GM23338 (cell line): Measurements from ENCODE around the gene LGALS7. TPM values are rescaled to one million over a fixed set of nuclear protein-coding genes. Genes with fewer than 3 reads are reported as not detected.

Experiments used
- ATAC-seq: fragments of 200-7000 bp; cut with Tn5 transposase; 3 replicates; pipeline ENCODE4 v1.9.1; 2020
- DNase-seq: peaks from one replicate; pipeline ENCODE4 v3.0.0-alpha.2; 2015; ENCODE audit warnings: low spot score
- H2AFZ ChIP-seq: fragments of 200-600 bp; sonication (generic); 2 replicates; pipeline ENCODE4 v1.8.0; 2016; ENCODE audit warnings: antibody characterized with exemption, mild to moderate bottlenecking, moderate library complexity
- H3F3A ChIP-seq: fragments of 200-600 bp; sonication (generic); replicated peaks from 2 replicates; pipeline ENCODE4 v1.8.0; 2017; ENCODE audit warnings: antibody characterized with exemption, mixed run types, low read depth
- H3K27ac ChIP-seq: fragments of 200-600 bp; sonication (generic); 2 replicates; pipeline ENCODE4 v1.6.1; 2016; ENCODE audit warnings: low read depth
- H3K27me3 ChIP-seq: fragments of 200-600 bp; sonication (generic); 2 replicates; pipeline ENCODE4 v1.8.0; 2016; ENCODE audit warnings: mild to moderate bottlenecking, mixed run types, moderate library complexity; ENCODE audit not compliant: insufficient read depth
- H3K36me3 ChIP-seq: fragments of 200-600 bp; sonication (generic); 2 replicates; pipeline ENCODE4 v1.8.0; 2016; ENCODE audit warnings: mild to moderate bottlenecking; ENCODE audit not compliant: insufficient read depth
- H3K4me1 ChIP-seq: fragments of 200-600 bp; sonication (generic); 2 replicates; pipeline ENCODE4 v1.8.0; 2016; ENCODE audit warnings: mild to moderate bottlenecking, moderate library complexity; ENCODE audit not compliant: insufficient read depth
- H3K4me2 ChIP-seq: fragments of 200-600 bp; sonication (generic); 2 replicates; pipeline ENCODE4 v1.7.1; 2017; ENCODE audit warnings: mixed run types
- H3K4me3 ChIP-seq: fragments of 200-600 bp; sonication (generic); 2 replicates; pipeline ENCODE4 v1.6.1; 2016; ENCODE audit warnings: mixed run types
- H3K79me2 ChIP-seq: fragments of 200-600 bp; sonication (generic); replicated peaks from 2 replicates; pipeline ENCODE4 v1.8.0; 2017; ENCODE audit warnings: mild to moderate bottlenecking; ENCODE audit not compliant: insufficient read depth
- H3K9me2 ChIP-seq: fragments of 200-600 bp; sonication (generic); 2 replicates; pipeline ENCODE4 v1.8.0; 2017; ENCODE audit not compliant: insufficient read depth
- H4K20me1 ChIP-seq: fragments of 200-600 bp; sonication (generic); replicated peaks from 2 replicates; pipeline ENCODE4 v1.8.0; 2017; ENCODE audit warnings: mild to moderate bottlenecking; ENCODE audit not compliant: insufficient read depth
- H3K27ac Mint-ChIP-seq: 2 replicates; pipeline ENCODE4 v1.8.0; 2020; ENCODE audit warnings: inconsistent platforms, mild to moderate bottlenecking, moderate library complexity, mixed read lengths
- H3K27me3 Mint-ChIP-seq: 3 replicates; pipeline ENCODE4 v1.8.0; 2022; ENCODE audit warnings: low read depth, mild to moderate bottlenecking, moderate library complexity, mixed read lengths, inconsistent platforms; ENCODE audit not compliant: insufficient read depth, poor library complexity
- H3K36me3 Mint-ChIP-seq: 3 replicates; pipeline ENCODE4 v1.8.0; 2021; ENCODE audit warnings: low read depth, mild to moderate bottlenecking, inconsistent platforms, moderate library complexity, mixed read lengths
- H3K4me1 Mint-ChIP-seq: 3 replicates; pipeline ENCODE4 v1.8.0; 2020; ENCODE audit warnings: mild to moderate bottlenecking, inconsistent platforms, mixed read lengths
- H3K4me3 Mint-ChIP-seq: 3 replicates; pipeline ENCODE4 v1.8.0; 2021; ENCODE audit warnings: moderate library complexity, mild to moderate bottlenecking, inconsistent platforms, mixed read lengths
- H3K9me3 Mint-ChIP-seq: 3 replicates; pipeline ENCODE4 v1.8.0; 2020; ENCODE audit warnings: moderate library complexity, mild to moderate bottlenecking, inconsistent platforms, mixed read lengths
- CREB1 ChIP-seq: fragments of 250-450 bp; sonication (Bioruptor Pico); IDR thresholded peaks from 2 replicates; pipeline ENCODE4 v1.5.0; 2020; ENCODE audit warnings: low read depth, mild to moderate bottlenecking, moderate library complexity
- EZH2 ChIP-seq: fragments of 200-600 bp; sonication (generic); IDR thresholded peaks from one replicate; pipeline ENCODE4 v1.8.0; 2017; ENCODE audit warnings: antibody characterized with exemption, mild to moderate bottlenecking, low read depth; ENCODE audit not compliant: unreplicated experiment
- EZH2phosphoT487 ChIP-seq: fragments of 200-600 bp; sonication (generic); IDR thresholded peaks from one replicate; pipeline ENCODE4 v1.8.1; 2018; ENCODE audit warnings: antibody characterized with exemption; ENCODE audit not compliant: unreplicated experiment
- NANOG ChIP-seq: IDR thresholded peaks from 2 replicates; pipeline ENCODE4 v1.6.1; 2016; ENCODE audit warnings: antibody characterized with exemption, borderline replicate concordance
- POLR2AphosphoS5 ChIP-seq: IDR thresholded peaks from 2 replicates; pipeline ENCODE4 v1.6.1; 2016; ENCODE audit warnings: antibody characterized with exemption, low read depth
- STAT1 ChIP-seq: IDR thresholded peaks from one replicate; pipeline ENCODE4 v1.6.1; 2016; ENCODE audit warnings: antibody characterized with exemption; ENCODE audit not compliant: unreplicated experiment
- ZNF114 ChIP-seq: fragments of 250-450 bp; sonication (Bioruptor Pico); IDR thresholded peaks from 2 replicates; pipeline ENCODE4 v1.5.0; 2020; ENCODE audit warnings: mild to moderate bottlenecking, moderate library complexity
- ZNF331 ChIP-seq: fragments of 250-450 bp; sonication (Bioruptor Pico); IDR thresholded peaks from 2 replicates; pipeline ENCODE4 v1.5.0; 2020; ENCODE audit warnings: low read depth, mild to moderate bottlenecking, moderate library complexity
- polyA plus RNA-seq: library from polyadenylated mRNA; unstranded; fragments of >200 nt; fragmentation: Nextera tagmentation; extraction: Ambion mirVana; gene quantifications from 2 replicates; pipeline ENCODE4 v1.2.1, GENCODE V29; 2016
- total RNA-seq: library from RNA; depleted of rRNA; stranded (reverse); fragments of >200 nt; shearing (Covaris generic); gene quantifications from 2 replicates; pipeline ENCODE4 v1.2.3, GENCODE V29; 2014
- TF ChIP-seq, protein P1 (sequence below), 2 experiments: fragments of 200-600 bp in 1 of 2; sonication (generic) in 1 of 2; conservative IDR thresholded peaks; 2 replicates each; pipeline versions ENCODE4 v1.5.1 to v1.6.1; 2016 to 2017; ENCODE audit warnings: antibody characterized with exemption in 2 of 2, low read depth in 2 of 2, mild to moderate bottlenecking in 2 of 2, moderate library complexity in 1 of 2
- TF ChIP-seq, protein P2 (sequence below): IDR thresholded peaks from one replicate; pipeline ENCODE4 v1.6.1; 2018; ENCODE audit warnings: antibody characterized with exemption; ENCODE audit not compliant: unreplicated experiment

LGALS7 gene
- total and polyA plus RNA-seq, 2 experiments from 2014 or later: 1.6 TPM; not detected in 1

DNA sequence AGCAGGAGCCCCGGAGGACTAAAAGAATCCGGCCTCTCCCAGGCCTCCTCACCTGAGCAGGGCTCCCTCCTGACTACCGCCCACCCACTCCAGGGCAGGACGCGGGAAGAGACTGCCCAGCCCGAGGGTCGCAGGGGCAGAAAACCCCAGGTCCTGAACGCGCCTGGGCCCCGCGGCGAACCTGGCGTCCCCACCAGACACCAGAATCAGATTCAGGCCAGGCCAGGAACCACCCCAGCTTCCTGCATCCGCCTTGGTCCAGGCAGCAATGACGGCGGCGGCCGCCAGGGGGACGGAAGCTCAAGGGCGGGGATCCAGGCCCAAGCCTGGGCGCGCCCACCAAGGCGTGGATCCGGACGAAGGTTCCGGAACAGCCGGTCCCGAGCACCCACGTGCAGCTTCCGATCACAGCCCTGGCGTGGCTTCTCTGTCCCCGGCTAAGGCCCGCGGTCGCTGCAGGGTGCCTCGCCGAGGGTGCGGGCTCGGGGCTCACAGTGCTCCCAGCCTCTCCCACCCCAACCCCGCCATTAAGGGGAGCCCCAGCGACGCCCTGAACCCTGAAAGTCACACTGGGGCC is 3.6 kb downstream of the LGALS7 start:
- Histone ChIP-seq H3K4me3 (peak overlapping the region; percentile 49), H3K27me3 (0 out of 2 replicates have a peak, but pooled peaks cover 4% of the 10 kb centered on the region), H4K20me1 (no peaks in the 10 kb centered on the region), H3K4me1 (no peaks in the 10 kb centered on the region), H3K36me3 (no peaks in the 10 kb centered on the region), H3K79me2 (no peaks in the 10 kb centered on the region), H3F3A (peaks cover 4% of the 10 kb centered on the region; the same call in 1 of the 2 replicates), H3K4me2 (peak overlapping the region; percentile 54), H3K27ac (no peak overlapping the region), H2AFZ (peak overlapping the region; percentile 90; the same call in 1 of the 2 replicates), H3K9me2 (no peaks in the 10 kb centered on the region)
- Mint-ChIP-seq H3K27me3 (no peaks in the 10 kb centered on the region), H3K36me3 (no peaks in the 10 kb centered on the region; the same call in 2 of the 3 replicates), H3K4me3 (peak overlapping the region; percentile 39), H3K4me1 (peaks cover 4% of the 10 kb centered on the region; the same call in 2 of the 3 replicates), H3K27ac (no peak overlapping the region), H3K9me3 (no peaks in the 10 kb centered on the region; the same call in 2 of the 3 replicates)
- TF ChIP-seq STAT1 (no peak), POLR2AphosphoS5 (peak; percentile 53; the same call in 1 of the 2 replicates), EZH2phosphoT487 (no peak), NANOG (no peak), CREB1 (CRISPR knock-in tag) (no peak)
- TF ChIP-seq, protein P1, sequence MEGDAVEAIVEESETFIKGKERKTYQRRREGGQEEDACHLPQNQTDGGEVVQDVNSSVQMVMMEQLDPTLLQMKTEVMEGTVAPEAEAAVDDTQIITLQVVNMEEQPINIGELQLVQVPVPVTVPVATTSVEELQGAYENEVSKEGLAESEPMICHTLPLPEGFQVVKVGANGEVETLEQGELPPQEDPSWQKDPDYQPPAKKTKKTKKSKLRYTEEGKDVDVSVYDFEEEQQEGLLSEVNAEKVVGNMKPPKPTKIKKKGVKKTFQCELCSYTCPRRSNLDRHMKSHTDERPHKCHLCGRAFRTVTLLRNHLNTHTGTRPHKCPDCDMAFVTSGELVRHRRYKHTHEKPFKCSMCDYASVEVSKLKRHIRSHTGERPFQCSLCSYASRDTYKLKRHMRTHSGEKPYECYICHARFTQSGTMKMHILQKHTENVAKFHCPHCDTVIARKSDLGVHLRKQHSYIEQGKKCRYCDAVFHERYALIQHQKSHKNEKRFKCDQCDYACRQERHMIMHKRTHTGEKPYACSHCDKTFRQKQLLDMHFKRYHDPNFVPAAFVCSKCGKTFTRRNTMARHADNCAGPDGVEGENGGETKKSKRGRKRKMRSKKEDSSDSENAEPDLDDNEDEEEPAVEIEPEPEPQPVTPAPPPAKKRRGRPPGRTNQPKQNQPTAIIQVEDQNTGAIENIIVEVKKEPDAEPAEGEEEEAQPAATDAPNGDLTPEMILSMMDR (conservative IDR thresholded peaks at IDR 0.05; ENCODE audit: low read depth in 2 of 2): peak; percentile 52 to 77
- TF ChIP-seq, protein P2, sequence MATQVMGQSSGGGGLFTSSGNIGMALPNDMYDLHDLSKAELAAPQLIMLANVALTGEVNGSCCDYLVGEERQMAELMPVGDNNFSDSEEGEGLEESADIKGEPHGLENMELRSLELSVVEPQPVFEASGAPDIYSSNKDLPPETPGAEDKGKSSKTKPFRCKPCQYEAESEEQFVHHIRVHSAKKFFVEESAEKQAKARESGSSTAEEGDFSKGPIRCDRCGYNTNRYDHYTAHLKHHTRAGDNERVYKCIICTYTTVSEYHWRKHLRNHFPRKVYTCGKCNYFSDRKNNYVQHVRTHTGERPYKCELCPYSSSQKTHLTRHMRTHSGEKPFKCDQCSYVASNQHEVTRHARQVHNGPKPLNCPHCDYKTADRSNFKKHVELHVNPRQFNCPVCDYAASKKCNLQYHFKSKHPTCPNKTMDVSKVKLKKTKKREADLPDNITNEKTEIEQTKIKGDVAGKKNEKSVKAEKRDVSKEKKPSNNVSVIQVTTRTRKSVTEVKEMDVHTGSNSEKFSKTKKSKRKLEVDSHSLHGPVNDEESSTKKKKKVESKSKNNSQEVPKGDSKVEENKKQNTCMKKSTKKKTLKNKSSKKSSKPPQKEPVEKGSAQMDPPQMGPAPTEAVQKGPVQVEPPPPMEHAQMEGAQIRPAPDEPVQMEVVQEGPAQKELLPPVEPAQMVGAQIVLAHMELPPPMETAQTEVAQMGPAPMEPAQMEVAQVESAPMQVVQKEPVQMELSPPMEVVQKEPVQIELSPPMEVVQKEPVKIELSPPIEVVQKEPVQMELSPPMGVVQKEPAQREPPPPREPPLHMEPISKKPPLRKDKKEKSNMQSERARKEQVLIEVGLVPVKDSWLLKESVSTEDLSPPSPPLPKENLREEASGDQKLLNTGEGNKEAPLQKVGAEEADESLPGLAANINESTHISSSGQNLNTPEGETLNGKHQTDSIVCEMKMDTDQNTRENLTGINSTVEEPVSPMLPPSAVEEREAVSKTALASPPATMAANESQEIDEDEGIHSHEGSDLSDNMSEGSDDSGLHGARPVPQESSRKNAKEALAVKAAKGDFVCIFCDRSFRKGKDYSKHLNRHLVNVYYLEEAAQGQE: no peak
- peak; percentile 81 for ATAC-seq
- DNase-seq: peak; percentile 79

- Histone ChIP-seq H2AFZ (no peak overlapping the region), H3K4me2 (no peak overlapping the region), H3K9me2 (no peaks in the 10 kb centered on the region), H3K4me3 (no peak overlapping the region), H3K4me1 (no peaks in the 10 kb centered on the region), H3F3A (peaks cover 4% of the 10 kb centered on the region; the same call in 1 of the 2 replicates), H3K79me2 (no peaks in the 10 kb centered on the region), H4K20me1 (no peaks in the 10 kb centered on the region), H3K27me3 (0 out of 2 replicates have a peak, but pooled peaks cover 4% of the 10 kb centered on the region), H3K36me3 (no peaks in the 10 kb centered on the region), H3K27ac (no peak overlapping the region)
- DNase-seq (no peak), ATAC-seq (no peak)
- peaks cover 4% of the 10 kb centered on the region; the same call in 2 of the 3 replicates for H3K4me1 Mint-ChIP-seq
- H3K27me3 Mint-ChIP-seq: peaks cover 3% of the 10 kb centered on the region
- H3K4me3 Mint-ChIP-seq: no peak overlapping the region; the same call in 2 of the 3 replicates
- H3K36me3 Mint-ChIP-seq: no peaks in the 10 kb centered on the region; the same call in 2 of the 3 replicates
- H3K9me3 Mint-ChIP-seq: no peaks in the 10 kb centered on the region
- no peak overlapping the region for H3K27ac Mint-ChIP-seq
- TF ChIP-seq EZH2 (no peak), ZNF114 (no peak), CREB1 (CRISPR knock-in tag) (no peak), ZNF331 (no peak), EZH2phosphoT487 (no peak), POLR2AphosphoS5 (no peak)
- TF ChIP-seq, protein P2: no peak
Measured at GRCh38 chr19:38766276-38767047, 6.9 kb downstream of the LGALS7 start.
